ENCODE measurements around the gene IL1RAP. TPM values are rescaled to one million over a fixed set of nuclear protein-coding genes. Genes with fewer than 3 reads are reported as not detected.

Gene IL1RAP
- total and polyA plus RNA-seq, 2 experiments from 2014 or later = 3.6 to 5.0 TPM

DNA sequence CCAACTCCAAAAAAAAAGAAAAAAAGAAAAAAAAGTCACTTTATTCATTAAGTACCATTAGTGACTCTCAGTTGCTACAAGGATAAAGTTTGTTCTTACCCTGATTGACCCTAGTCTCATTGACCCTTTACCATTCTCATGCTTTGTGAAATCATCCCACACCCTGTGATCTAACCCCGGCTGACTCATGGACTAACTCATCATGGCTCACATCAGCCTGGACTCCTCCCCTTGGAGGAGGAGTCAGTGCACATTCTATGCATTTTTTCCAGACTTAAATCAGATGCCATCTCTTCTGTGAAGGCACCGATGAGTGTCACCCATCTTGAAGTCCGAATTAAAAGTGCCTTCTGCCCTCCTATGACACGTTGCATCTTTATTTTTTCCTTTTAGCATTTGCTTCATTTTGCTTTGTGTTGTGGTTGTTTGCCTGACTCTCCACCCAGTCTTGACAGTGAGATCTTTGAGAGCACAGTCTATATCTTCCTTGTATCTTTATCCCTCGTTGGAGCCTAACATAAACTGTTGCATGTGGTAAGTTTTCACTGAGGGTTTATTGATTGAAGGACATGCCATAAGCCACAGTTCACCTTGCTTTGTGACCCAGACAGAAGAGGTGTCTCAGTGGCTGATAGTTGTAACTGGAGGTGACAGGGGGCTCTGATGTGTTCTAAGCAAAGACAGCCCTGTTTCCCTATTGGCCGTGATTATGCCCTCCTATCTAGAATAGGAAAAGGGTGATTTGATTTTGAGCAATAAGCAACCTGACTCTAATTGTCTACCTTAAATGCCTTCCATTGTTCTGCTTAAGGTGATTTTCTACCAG is 72.1 kb downstream of the IL1RAP start:
- Mint-ChIP-seq H3K27me3 (ENCODE audit: insufficient read depth, low read depth, poor library complexity) (peaks cover 5% of the 10 kb centered on the region), H3K9me3 (no peaks in the 10 kb centered on the region; the same call in 2 of the 3 replicates), H3K4me3 (no peak overlapping the region), H3K27ac (peak overlapping the region; percentile 46), H3K4me1 (peaks cover 11% of the 10 kb centered on the region), H3K36me3 (ENCODE audit: low read depth) (no peaks in the 10 kb centered on the region)
- DNase-seq (ENCODE audit: low spot score) (peak; percentile 63), ATAC-seq (peak; percentile 83)
- H3F3A ChIP-seq (replicated peaks; ENCODE audit: low read depth) = no peaks in the 10 kb centered on the region
- no peak overlapping the region for H3K4me3 ChIP-seq
- H3K27me3 ChIP-seq (ENCODE audit: insufficient read depth) = no peaks in the 10 kb centered on the region
- H3K4me2 ChIP-seq = no peak overlapping the region
- 0 out of 2 replicates have a peak, but pooled peaks cover 9% of the 10 kb centered on the region for H3K4me1 ChIP-seq (ENCODE audit: insufficient read depth)
- no peaks in the 10 kb centered on the region for H3K79me2 ChIP-seq (replicated peaks; ENCODE audit: insufficient read depth)
- no peaks in the 10 kb centered on the region for H4K20me1 ChIP-seq (replicated peaks; ENCODE audit: insufficient read depth)
- H3K36me3 ChIP-seq (ENCODE audit: insufficient read depth) = no peaks in the 10 kb centered on the region
- H2AFZ ChIP-seq = no peak overlapping the region
- H3K27ac ChIP-seq (ENCODE audit: low read depth) = no peak overlapping the region
- TF ChIP-seq CREB1 (CRISPR knock-in tag; IDR thresholded peaks at IDR 0.05; ENCODE audit: low read depth) (no peak), EZH2 (IDR thresholded peaks at IDR 0.05; ENCODE audit: low read depth, unreplicated experiment) (no peak), STAT1 (IDR thresholded peaks at IDR 0.05; ENCODE audit: unreplicated experiment) (no peak), POLR2AphosphoS5 (IDR thresholded peaks at IDR 0.05; ENCODE audit: low read depth) (no peak), ZNF331 (CRISPR knock-in tag; IDR thresholded peaks at IDR 0.05; ENCODE audit: low read depth) (no peak), ZNF114 (CRISPR knock-in tag; IDR thresholded peaks at IDR 0.05) (no peak), NANOG (IDR thresholded peaks at IDR 0.05; ENCODE audit: borderline replicate concordance) (no peak), EZH2phosphoT487 (IDR thresholded peaks at IDR 0.05; ENCODE audit: unreplicated experiment) (no peak), JUNB (IDR thresholded peaks at IDR 0.05; ENCODE audit: unreplicated experiment) (no peak)
- TF ChIP-seq, protein P1, sequence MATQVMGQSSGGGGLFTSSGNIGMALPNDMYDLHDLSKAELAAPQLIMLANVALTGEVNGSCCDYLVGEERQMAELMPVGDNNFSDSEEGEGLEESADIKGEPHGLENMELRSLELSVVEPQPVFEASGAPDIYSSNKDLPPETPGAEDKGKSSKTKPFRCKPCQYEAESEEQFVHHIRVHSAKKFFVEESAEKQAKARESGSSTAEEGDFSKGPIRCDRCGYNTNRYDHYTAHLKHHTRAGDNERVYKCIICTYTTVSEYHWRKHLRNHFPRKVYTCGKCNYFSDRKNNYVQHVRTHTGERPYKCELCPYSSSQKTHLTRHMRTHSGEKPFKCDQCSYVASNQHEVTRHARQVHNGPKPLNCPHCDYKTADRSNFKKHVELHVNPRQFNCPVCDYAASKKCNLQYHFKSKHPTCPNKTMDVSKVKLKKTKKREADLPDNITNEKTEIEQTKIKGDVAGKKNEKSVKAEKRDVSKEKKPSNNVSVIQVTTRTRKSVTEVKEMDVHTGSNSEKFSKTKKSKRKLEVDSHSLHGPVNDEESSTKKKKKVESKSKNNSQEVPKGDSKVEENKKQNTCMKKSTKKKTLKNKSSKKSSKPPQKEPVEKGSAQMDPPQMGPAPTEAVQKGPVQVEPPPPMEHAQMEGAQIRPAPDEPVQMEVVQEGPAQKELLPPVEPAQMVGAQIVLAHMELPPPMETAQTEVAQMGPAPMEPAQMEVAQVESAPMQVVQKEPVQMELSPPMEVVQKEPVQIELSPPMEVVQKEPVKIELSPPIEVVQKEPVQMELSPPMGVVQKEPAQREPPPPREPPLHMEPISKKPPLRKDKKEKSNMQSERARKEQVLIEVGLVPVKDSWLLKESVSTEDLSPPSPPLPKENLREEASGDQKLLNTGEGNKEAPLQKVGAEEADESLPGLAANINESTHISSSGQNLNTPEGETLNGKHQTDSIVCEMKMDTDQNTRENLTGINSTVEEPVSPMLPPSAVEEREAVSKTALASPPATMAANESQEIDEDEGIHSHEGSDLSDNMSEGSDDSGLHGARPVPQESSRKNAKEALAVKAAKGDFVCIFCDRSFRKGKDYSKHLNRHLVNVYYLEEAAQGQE (IDR thresholded peaks at IDR 0.05; ENCODE audit: unreplicated experiment) = no peak
- TF ChIP-seq, protein P2, sequence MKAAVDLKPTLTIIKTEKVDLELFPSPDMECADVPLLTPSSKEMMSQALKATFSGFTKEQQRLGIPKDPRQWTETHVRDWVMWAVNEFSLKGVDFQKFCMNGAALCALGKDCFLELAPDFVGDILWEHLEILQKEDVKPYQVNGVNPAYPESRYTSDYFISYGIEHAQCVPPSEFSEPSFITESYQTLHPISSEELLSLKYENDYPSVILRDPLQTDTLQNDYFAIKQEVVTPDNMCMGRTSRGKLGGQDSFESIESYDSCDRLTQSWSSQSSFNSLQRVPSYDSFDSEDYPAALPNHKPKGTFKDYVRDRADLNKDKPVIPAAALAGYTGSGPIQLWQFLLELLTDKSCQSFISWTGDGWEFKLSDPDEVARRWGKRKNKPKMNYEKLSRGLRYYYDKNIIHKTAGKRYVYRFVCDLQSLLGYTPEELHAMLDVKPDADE (IDR thresholded peaks at IDR 0.05) = no peak
- TF ChIP-seq, protein P3, sequence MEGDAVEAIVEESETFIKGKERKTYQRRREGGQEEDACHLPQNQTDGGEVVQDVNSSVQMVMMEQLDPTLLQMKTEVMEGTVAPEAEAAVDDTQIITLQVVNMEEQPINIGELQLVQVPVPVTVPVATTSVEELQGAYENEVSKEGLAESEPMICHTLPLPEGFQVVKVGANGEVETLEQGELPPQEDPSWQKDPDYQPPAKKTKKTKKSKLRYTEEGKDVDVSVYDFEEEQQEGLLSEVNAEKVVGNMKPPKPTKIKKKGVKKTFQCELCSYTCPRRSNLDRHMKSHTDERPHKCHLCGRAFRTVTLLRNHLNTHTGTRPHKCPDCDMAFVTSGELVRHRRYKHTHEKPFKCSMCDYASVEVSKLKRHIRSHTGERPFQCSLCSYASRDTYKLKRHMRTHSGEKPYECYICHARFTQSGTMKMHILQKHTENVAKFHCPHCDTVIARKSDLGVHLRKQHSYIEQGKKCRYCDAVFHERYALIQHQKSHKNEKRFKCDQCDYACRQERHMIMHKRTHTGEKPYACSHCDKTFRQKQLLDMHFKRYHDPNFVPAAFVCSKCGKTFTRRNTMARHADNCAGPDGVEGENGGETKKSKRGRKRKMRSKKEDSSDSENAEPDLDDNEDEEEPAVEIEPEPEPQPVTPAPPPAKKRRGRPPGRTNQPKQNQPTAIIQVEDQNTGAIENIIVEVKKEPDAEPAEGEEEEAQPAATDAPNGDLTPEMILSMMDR (conservative IDR thresholded peaks at IDR 0.05; ENCODE audit: low read depth in 2 of 2) = no peak
- TF ChIP-seq, protein P4, sequence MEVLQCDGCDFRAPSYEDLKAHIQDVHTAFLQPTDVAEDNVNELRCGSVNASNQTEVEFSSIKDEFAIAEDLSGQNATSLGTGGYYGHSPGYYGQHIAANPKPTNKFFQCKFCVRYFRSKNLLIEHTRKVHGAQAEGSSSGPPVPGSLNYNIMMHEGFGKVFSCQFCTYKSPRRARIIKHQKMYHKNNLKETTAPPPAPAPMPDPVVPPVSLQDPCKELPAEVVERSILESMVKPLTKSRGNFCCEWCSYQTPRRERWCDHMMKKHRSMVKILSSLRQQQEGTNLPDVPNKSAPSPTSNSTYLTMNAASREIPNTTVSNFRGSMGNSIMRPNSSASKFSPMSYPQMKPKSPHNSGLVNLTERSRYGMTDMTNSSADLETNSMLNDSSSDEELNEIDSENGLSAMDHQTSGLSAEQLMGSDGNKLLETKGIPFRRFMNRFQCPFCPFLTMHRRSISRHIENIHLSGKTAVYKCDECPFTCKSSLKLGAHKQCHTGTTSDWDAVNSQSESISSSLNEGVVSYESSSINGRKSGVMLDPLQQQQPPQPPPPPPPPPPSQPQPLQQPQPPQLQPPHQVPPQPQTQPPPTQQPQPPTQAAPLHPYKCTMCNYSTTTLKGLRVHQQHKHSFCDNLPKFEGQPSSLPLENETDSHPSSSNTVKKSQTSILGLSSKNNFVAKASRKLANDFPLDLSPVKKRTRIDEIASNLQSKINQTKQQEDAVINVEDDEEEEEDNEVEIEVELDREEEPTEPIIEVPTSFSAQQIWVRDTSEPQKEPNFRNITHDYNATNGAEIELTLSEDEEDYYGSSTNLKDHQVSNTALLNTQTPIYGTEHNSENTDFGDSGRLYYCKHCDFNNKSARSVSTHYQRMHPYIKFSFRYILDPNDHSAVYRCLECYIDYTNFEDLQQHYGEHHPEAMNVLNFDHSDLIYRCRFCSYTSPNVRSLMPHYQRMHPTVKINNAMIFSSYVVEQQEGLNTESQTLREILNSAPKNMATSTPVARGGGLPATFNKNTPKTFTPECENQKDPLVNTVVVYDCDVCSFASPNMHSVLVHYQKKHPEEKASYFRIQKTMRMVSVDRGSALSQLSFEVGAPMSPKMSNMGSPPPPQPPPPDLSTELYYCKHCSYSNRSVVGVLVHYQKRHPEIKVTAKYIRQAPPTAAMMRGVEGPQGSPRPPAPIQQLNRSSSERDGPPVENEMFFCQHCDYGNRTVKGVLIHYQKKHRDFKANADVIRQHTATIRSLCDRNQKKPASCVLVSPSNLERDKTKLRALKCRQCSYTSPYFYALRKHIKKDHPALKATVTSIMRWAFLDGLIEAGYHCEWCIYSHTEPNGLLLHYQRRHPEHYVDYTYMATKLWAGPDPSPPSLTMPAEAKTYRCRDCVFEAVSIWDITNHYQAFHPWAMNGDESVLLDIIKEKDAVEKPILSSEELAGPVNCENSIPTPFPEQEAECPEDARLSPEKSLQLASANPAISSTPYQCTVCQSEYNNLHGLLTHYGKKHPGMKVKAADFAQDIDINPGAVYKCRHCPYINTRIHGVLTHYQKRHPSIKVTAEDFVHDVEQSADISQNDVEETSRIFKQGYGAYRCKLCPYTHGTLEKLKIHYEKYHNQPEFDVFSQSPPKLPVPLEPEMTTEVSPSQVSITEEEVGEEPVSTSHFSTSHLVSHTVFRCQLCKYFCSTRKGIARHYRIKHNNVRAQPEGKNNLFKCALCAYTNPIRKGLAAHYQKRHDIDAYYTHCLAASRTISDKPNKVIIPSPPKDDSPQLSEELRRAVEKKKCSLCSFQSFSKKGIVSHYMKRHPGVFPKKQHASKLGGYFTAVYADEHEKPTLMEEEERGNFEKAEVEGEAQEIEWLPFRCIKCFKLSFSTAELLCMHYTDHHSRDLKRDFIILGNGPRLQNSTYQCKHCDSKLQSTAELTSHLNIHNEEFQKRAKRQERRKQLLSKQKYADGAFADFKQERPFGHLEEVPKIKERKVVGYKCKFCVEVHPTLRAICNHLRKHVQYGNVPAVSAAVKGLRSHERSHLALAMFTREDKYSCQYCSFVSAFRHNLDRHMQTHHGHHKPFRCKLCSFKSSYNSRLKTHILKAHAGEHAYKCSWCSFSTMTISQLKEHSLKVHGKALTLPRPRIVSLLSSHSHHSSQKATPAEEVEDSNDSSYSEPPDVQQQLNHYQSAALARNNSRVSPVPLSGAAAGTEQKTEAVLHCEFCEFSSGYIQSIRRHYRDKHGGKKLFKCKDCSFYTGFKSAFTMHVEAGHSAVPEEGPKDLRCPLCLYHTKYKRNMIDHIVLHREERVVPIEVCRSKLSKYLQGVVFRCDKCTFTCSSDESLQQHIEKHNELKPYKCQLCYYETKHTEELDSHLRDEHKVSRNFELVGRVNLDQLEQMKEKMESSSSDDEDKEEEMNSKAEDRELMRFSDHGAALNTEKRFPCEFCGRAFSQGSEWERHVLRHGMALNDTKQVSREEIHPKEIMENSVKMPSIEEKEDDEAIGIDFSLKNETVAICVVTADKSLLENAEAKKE (CRISPR knock-in tag; IDR thresholded peaks at IDR 0.05) = no peak
- H3K9me2 ChIP-seq (ENCODE audit: insufficient read depth) = no peaks in the 10 kb centered on the region; the same call in 1 of the 2 replicates
